Stimulated activated CD4-positive, alpha-beta T cell treated with anti-CD3 and anti-CD28 coated beads, Interleukin-4, amount 100 ng/mL, for 48 hours (primary cell): ENCODE data around the gene PPP2R3B.

Experiments used
- DNase-seq, 2 donors: peaks; one replicate each; pipeline ENCODE4 v3.0.0-alpha.2; 2020; ENCODE audit warnings: low read depth in 2 of 2

PPP2R3B gene

DNA sequence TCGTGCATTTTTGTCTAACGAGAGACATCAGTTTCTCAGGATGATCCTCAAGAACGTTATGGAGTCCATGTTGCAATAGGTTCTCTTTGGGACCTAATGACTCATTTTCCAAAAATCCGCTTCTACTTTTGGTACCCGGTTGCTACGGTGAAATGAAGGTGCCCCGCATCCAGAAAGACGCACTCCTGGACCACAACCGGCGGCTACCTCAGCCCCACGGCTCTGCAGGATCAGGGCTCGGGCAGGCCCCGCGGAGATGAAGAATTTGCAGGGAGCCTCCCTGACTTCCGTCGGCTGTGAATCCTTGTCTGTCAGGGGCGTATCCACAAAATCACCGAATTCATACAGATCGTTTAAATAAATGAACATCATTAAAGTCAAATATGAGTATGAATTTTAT lies 83.7 kb downstream of the PPP2R3B start:
- DNase-seq: no peak

DNA sequence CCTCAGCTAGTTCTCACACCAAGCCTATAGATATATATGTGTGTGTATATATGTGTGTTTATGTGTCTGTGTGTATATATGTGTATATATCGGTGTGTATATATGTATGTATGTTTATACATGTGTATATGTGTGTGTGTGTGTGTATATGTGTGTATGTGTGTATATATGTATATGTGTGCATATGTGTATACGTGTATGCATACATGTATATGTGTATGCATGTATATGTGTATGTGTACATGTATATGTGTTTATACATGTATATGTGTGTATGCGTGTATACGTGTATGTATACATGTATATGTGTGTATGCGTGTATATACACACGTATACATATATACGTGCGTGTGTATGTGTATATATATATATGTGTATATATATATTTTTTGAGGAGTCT lies 86.4 kb downstream of the PPP2R3B start:
- no peak for DNase-seq

DNA sequence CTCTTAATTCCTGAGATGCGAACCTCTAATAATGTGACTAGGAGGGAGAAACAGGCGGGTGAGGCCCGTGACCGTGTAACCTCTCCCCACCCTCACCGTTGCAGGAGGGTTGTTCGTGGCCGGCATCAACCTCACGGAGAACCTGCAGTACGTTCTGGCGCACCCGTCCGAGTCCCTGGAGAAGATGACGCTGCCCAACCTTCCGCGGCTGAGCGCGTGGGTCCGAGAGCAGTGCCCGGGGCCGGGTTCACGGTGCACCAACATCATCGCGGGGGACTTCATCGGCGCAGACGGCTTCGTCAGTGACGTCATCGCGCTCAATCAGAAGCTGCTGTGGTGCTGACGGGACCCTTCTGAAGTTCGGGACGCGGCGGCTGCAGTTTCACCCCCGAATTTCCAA lies 87.7 kb downstream of the PPP2R3B start:
- no peak for DNase-seq

DNA sequence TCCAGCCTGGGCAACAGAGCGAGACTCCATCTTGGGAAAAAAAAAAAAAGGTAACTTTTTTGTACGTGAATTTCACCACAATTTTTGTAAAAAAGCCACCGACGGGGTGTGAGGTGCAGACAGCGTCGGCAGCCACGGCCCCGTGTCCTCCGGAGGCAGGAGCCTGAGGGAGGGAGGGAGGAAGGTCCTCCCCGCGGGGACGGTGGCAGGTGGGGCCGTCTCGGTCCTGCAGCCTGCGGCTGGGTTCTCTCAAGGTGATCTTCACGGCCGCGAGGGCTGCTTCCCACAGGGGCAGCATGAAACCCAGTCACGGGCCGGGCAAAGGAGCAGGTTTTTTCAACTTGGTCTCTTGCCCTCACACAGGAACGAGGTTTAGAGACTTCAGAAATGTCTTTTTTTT lies 91.6 kb downstream of the PPP2R3B start:
- DNase-seq: no peak

DNA sequence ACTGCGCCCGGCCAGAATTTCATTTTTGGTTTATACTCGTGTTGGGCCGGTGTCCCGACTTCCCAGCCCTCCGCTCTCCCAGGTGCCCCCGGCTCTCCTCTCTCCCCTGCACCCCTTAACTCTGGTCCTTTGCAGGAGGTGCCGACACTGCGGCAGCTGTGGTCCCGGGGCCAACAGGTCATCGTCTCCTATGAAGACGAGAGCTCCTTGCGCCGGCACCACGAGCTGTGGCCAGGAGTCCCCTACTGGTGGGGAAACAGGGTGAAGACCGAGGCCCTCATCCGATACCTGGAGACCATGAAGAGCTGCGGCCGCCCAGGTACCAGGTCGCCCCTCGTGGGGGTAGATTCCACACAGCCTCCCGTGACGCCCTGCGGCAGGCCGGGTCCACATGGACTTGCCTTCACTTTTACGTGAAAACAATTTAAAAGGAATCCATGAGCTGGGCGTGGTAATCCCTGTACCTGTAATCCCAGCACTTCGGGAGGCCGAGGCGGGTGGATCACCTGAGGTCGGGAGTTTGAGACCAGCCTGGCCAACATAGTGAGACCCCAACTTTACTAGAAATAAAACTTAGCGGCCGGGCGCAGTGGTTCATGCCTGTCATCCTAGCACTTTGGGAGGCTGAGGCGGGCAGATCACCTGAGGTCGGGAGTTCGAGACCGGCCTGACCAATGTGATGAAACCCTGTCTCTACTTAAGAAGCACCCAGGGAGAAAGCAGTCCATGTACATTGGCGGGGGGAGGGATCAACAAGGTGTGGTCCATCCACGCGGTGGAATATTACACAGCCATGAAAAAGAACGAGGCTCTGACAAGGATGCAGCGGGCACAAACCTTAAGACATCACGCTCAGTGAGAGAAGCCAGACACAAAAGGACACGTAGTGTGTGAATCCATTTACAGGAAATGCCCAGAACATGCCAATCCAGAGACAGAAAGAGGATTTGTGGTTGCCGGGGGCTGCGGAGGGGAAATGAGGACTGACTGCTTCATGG lies 93.5 kb downstream of the PPP2R3B start:
- DNase-seq: no peak

DNA sequence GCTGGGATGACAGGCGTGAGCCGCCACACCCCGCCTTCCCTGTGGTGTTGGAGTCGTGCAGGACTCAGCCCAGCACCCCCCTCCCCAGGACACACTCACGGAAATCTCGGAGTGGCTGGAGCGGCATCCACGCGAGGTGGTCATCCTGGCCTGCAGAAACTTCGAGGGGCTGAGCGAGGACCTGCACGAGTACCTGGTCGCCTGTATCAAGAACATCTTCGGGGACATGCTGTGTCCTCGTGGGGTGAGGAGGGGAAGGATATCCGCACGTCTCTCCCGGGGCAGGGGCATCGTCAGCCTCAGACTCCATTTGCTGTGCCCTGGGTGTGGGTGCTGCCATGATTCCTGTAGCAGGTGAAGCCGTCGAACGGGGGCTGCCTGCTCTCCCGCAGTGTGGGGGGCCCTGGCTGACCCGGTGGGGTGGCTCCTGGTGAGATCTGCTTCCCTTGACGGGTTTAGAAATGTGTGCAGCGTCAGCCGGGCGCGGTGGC lies 95.3 kb downstream of the PPP2R3B start:
- no peak for DNase-seq

DNA sequence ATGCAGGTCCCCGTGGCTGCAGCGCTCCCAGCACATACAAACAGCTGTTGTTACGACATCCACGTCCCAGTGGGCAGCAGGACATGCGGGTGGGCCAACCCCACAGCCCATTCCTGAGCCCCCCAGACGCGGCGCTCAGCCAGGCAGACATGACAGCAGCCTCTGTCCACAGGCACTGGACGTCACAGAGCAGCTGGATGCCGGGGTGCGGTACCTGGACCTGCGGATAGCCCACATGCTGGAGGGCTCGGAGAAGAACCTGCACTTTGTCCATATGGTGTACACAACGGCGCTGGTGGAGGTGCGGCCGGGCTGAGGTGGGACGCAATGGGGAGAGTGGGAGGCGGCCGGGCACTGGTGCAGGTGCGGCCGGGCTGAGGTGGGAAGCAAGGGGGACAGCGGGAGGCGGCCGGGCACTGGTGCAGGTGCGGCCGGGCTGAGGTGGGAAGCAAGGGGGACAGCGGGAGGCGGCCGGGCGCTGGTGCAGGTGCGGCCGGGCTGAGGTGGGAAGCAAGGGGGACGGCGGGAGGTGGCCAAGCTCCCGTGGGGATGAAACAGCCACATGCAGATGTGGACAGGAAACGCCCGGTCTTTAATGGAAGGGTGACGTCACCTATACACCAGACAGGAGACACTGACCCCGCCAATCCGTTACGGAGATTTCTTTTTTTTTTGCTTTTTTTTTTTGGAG lies 96.1 kb downstream of the PPP2R3B start:
- no peak for DNase-seq

DNA sequence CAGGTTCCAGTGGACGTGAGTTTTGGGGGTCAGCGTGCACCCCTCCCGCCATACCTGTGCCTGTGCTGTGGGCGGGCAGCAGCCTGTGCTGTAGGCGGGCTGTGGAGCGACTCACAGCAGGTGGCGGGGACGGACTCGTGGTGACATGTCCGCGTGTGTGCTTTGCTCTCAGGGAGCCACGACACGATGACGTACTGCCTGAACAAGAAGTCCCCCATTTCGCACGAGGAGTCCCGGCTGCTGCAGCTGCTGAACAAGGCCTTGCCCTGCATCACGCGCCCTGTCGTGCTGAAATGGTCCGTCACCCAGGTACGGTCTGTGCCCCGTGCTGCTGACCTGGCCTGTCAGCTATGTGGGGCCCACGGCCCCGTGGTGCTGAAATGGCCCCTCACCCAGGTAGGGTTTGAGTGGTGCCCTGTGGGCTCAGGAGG lies 98.1 kb downstream of the PPP2R3B start:
- no peak for DNase-seq

DNA sequence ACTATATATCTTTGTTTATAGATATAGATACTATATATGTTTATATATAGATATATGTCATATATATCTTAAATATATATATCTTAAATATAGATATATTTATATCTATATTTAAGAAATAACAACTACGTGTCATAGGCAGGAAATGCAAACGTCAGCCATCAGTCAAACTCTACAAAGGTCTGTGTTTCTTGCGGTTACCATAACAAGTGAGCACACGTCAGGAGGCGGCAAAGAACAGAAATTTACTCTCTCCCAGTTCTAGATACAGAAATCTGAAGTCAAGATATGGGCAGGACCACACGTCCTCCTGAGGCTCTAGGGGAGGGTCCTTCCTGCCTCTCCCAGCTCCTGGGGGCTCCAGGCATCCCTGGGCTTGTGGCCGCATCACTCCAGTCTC lies 99.0 kb downstream of the PPP2R3B start:
- no peak for DNase-seq

DNA sequence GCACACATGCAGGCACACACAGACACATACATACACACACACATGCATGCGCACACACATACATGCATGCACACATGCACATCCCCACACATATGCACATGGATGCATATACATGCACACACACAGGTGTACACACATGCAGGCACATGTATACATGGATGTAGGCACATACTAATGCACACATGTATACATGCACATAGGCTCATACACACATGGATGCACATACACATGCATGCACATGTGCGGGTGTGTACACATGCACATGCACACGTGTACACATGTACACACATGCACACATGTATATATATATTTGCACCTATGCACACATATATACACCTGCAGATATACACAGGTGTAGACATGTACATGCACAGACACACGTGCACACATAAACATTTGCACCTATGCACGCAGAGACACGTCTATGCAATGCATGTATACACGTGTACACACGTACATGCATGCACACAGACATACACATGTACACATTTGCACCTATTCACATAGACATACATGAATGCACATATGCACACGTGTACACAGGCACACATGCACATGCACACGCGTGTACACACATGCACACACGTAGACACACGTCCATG lies 101.5 kb downstream of the PPP2R3B start:
- DNase-seq: no peak
